Inflammatory macrophage treated with lipopolysaccharide for 4 hours (primary cell): ENCODE results near the gene GPATCH8.

Experiments used
- DNase-seq: peaks from one replicate; pipeline ENCODE4 v3.0.0-alpha.2; 2020

GPATCH8 gene

GRCh38 chr17:44448412-44448811 lies 54.8 kb downstream of the GPATCH8 start:
- DNase-seq = no peak

- no peak for DNase-seq
Measured at GRCh38 chr17:44444735-44445105, 58.5 kb downstream of the GPATCH8 start.

GRCh38 chr17:44442806-44443205 lies 60.4 kb downstream of the GPATCH8 start:
- no peak for DNase-seq

- no peak for DNase-seq
Measured at GRCh38 chr17:44439168-44439567, 64.0 kb downstream of the GPATCH8 start.

GRCh38 chr17:44438636-44439035 lies 64.6 kb downstream of the GPATCH8 start:
- DNase-seq = no peak

- no peak for DNase-seq
Measured at GRCh38 chr17:44436336-44436735, 66.9 kb downstream of the GPATCH8 start.

- no peak for DNase-seq
Measured at GRCh38 chr17:44432254-44433157, 70.7 kb downstream of the GPATCH8 start.

- DNase-seq = no peak
Measured at GRCh38 chr17:44424828-44425461, 78.3 kb downstream of the GPATCH8 start.

- no peak for DNase-seq
Measured at GRCh38 chr17:44417553-44417952, 85.7 kb downstream of the GPATCH8 start.

GRCh38 chr17:44416558-44417289 lies 86.5 kb downstream of the GPATCH8 start:
- no peak for DNase-seq

GRCh38 chr17:44414394-44415155 lies 88.6 kb downstream of the GPATCH8 start:
- DNase-seq = no peak

GRCh38 chr17:44409309-44410028 lies 93.7 kb downstream of the GPATCH8 start:
- no peak for DNase-seq

GRCh38 chr17:44408786-44409185 lies 94.4 kb downstream of the GPATCH8 start:
- no peak for DNase-seq

- DNase-seq = no peak
Measured at GRCh38 chr17:44402564-44403172, 100.5 kb downstream of the GPATCH8 start.

GRCh38 chr17:44400226-44400847 lies 102.9 kb downstream of the GPATCH8 start:
- peak; percentile 9 for DNase-seq

- no peak for DNase-seq
Measured at GRCh38 chr17:44398692-44399691, 104.2 kb downstream of the GPATCH8 start.

- DNase-seq = no peak
Measured at GRCh38 chr17:44397479-44398440, 105.4 kb downstream of the GPATCH8 start.

- DNase-seq = no peak
Measured at GRCh38 chr17:44396946-44397345, 106.3 kb downstream of the GPATCH8 start.

- DNase-seq = no peak
Measured at GRCh38 chr17:44394833-44395232, 108.4 kb downstream of the GPATCH8 start.
